HG03520 (cell line): ENCODE results near the gene MYH15.

Experiments
- ATAC-seq: cut with Tn5 transposase; IDR thresholded peaks from one replicate; pipeline ENCODE4 v1.9.1; 2021; ENCODE audit warnings: mild to moderate bottlenecking, moderate library complexity; ENCODE audit not compliant: unreplicated experiment

Gene MYH15

DNA sequence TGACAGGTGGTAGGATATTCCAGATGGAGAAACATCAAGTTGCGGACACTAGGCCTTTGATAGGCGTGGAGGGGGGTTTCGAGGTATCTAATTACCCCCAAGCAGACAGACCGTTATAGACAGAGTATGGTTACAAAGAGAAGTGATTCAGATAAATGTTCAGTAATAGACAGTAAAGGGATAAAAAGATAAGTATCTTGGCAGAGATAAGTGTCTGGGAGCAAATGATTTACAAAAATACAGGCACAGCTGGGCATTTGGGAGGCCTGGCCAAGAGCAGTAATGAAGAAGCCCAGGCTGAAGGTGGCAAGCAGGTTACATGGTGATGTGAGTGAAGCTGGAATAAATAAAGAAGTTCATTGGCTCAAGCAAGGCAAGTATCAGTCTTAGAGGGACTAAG, 659 bp upstream of the MYH15 start:
- ATAC-seq, result no peak

GRCh38 chr3:108509871-108510270, 525 bp downstream of the MYH15 start:
- ATAC-seq, result no peak

GRCh38 chr3:108509263-108509662, 1.1 kb downstream of the MYH15 start:
- no peak for ATAC-seq

GRCh38 chr3:108507902-108508301, 2.5 kb downstream of the MYH15 start:
- ATAC-seq, result no peak

- no peak for ATAC-seq
Observed at GRCh38 chr3:108505811-108506210, 4.6 kb downstream of the MYH15 start.

GRCh38 chr3:108503722-108504121, 6.7 kb downstream of the MYH15 start:
- no peak for ATAC-seq

- no peak for ATAC-seq
Observed at GRCh38 chr3:108501535-108501934, 8.9 kb downstream of the MYH15 start.

- ATAC-seq, result no peak
Observed at GRCh38 chr3:108500728-108501127, 9.7 kb downstream of the MYH15 start.

GRCh38 chr3:108497271-108497670, 13.1 kb downstream of the MYH15 start:
- ATAC-seq, result no peak

GRCh38 chr3:108495717-108496116, 14.7 kb downstream of the MYH15 start:
- no peak for ATAC-seq

- ATAC-seq, result no peak
Observed at GRCh38 chr3:108494906-108495531, 15.4 kb downstream of the MYH15 start.

- ATAC-seq, result no peak
Observed at GRCh38 chr3:108493862-108494261, 16.5 kb downstream of the MYH15 start.

- ATAC-seq, result no peak
Observed at GRCh38 chr3:108491456-108491855, 18.9 kb downstream of the MYH15 start.

- peak; percentile 78 for ATAC-seq
Observed at GRCh38 chr3:108489776-108490175, 20.6 kb downstream of the MYH15 start.

GRCh38 chr3:108488631-108489030, 21.8 kb downstream of the MYH15 start:
- ATAC-seq, result no peak

DNA sequence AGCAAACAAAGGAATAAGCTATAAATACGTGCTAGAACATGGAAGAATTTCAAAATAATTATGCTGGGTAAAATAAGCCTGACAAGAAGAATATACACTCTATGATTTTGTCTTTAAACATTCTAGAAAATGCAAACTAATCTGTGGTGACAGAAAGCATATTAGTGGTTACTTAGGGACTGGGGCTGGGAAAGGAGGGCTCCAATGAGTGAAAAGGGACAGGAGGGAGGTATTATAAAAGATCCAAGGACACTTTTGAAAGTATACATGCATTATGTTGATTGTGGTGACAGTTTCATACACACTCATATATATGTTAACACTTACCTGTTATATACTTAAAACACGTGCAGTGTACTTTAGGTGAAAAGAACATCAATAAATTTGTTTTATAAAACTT, 23.0 kb downstream of the MYH15 start:
- no peak for ATAC-seq

- ATAC-seq, result no peak
Observed at GRCh38 chr3:108486941-108487340, 23.5 kb downstream of the MYH15 start.

DNA sequence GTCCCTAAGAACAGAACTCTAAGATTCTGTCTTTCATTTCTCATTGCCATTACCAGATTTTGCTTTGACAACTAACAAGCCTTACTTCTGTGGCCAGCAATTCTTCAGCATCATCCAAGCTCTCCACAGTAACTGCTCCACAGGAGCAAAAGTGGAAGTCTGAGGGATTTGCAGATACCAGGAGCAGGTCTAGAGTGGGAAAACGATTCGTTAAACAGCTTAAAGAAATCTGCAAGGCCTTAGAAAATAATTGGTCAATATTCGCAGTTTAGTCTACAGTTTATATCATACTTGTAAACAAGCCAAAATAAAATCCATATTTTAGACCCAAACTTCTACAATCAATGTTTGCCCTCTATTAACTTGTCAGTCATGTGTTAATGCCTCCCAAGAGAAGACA, 24.1 kb downstream of the MYH15 start:
- no peak for ATAC-seq

GRCh38 chr3:108485146-108485545, 25.2 kb downstream of the MYH15 start:
- ATAC-seq, result no peak

DNA sequence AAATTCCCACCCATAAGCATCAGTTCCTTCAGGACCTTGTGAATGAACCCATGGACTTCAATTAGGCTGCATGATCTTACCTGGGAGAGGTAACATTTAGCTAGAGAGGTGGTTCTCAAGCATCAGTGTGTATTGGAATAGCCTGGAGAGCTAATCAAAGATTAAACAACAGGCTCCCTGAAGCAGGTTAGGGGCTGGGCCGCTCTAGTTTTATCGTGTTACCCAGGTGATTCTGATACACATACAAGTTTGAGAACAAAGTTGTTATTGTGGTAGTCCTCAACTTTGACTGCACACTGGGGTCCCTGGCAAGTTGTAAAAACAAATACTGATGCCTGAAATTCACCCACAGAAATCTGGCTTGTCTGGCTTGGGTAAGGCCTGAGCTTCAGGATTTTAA, 31.2 kb downstream of the MYH15 start:
- ATAC-seq, result no peak

GRCh38 chr3:108477511-108478147, 32.8 kb downstream of the MYH15 start:
- peak; percentile 84 for ATAC-seq

- peak; percentile 49 for ATAC-seq
Observed at GRCh38 chr3:108475220-108475782, 35.1 kb downstream of the MYH15 start.

- no peak for ATAC-seq
Observed at GRCh38 chr3:108474581-108474980, 35.8 kb downstream of the MYH15 start.
